ENCODE data around the gene FOXA2. TPM values are rescaled to one million over a fixed set of nuclear protein-coding genes. Genes with fewer than 3 reads are reported as not detected.
"Not testable (repeated sequence)": the region's sequence is repeated elsewhere in the genome, so short reads cannot be mapped to it uniquely, and the experiment has no call there.

The FOXA2 gene
- not detected in 2 replicates for total RNA-seq

DNA sequence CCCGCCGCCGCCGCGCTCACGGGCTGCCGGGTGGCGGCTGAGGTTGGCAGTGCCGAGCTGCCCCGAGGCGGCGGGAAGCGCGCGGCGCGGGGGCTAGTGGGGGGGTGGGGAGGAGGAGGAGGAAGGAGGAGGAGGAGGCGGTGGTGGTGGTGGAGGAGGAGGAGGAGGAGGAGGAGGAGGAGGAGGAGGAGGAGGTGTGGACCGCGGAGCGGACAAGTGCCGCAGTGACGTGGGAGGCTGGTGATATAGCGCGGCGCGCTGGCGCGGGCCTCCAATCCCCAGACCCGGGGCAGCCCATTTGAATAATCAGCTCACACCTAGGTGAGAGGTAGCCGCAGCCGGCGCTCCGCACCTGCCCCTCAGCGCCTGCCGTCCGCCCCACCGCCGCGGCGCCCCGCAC, at the start of gene FOXA2:
TSS of gene FOXA2 (minus strand) at position 51 of the 400 bp plus-strand sequence. CDS start 294 bp downstream, outside the sequence.
- DNase-seq (ENCODE audit: low read depth in 2 of 2): no peak

DNA sequence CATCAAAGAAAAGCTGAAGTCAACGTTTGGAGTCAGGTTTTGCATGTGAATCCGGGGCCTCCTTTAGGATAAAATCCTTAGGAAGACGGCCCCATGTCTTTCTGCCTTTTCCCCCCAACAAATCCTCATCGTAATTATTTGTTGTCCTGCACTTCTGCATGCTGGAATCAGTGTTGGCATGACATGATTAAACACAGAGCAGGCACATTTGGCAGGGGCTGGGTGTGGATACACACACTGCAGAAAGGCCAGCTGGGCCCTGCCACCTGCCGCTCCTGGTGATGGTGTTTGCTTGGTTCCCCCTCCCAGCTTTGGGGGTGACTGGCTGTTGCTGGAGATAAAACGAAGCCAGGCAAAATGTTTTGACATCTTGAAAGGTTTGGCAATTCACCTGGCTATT, 46.3 kb upstream of the FOXA2 start:
- no peak for DNase-seq (ENCODE audit: low read depth in 2 of 2)

DNA sequence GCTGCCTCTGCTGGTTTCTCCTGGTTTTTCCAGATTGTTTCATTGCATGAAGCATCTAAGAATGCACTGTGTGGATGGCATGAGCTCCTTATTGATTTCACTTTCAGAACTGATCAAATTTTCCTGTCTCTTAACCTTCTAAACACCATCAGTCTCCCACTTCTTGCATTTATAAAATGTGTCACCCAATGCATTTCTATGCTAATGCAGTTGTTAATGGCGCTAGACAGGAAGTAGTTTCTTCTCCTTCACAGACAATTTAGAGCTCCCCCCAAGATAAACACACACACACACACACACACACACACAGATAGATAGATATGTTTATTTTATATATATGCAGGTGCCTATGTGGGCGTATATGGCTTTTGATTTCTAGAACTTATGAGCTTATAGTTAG, 45.6 kb upstream of the FOXA2 start:
- no peak for DNase-seq (ENCODE audit: low read depth in 2 of 2)

DNA sequence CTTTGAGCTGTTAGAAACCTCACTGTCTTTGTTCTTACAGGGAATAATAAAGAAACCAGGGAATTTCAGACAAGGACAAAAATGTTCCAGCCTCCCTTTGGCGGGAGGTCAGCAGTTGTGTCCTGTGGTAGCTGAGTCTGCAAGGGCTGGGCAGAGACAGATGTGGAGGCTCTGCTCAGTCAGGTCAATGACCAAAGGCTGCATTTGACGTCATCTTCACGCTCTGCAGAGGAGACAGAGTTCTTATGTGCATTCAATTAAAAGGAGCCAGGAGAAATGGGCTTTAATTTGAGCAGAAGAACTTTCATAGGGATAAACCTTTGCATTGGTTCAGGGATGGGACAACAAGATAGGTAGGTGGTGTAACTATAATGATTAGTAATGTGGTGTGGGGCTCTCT, 45.1 kb upstream of the FOXA2 start:
- DNase-seq (ENCODE audit: low read depth in 2 of 2): no peak

DNA sequence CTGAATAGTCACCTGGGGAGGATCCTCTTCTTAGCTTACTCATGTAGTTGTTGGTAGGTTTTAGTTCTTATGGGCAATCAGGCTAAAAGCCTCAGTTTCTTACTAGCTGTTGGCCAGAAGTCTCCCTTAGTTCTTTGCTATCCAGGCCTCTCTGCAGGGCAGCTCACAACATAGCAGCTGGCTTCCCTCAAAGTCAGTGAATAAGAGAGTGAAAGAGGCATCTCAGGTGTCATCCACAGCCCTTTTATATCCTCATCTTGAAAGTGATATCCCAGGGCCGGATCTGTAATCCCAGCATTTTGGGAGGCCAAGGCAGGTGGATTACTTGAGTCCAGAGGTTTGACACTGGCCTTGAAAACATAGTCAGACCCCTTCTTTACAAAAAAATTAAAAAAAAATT, 42.1 kb upstream of the FOXA2 start:
- DNase-seq (ENCODE audit: low read depth in 2 of 2): no peak

DNA sequence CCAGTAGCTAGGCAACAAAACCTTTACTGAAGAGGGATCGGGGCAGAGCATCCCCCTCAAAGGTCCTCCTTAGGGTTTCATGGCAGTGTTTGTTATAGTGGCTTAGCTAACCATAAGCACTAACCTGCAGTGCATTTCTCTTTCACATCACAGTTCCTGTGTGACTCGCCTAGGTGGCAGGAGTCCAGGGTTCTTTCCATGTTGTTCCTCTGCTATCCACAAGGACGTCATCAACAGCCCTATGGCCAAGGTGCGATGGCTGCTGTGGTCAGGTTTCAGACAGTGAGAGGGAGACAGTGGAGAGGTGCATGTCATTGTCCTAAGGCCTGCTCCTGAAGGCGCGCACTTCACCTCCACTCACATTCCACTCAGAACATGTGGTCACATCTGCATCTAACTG, 38.8 kb upstream of the FOXA2 start:
- no peak for DNase-seq (ENCODE audit: low read depth in 2 of 2)

DNA sequence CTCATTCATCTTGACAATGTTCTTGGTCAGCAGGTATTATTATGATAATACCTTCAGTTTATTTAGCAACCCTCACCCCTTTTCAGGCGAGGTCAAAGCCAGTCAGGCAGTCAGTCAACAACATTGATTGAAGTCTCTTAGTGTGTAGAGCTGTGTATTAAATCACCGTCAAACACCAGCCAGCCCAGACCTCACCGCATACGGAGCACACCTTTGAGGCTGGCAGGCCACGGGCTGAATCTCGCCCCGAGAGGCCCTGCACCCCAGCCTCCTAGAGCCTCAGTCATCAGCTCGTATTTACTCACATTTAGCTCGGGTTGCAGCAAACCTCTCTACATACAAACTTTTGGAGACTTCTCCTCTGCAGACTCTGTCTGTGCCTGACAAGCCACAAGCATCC, 36.0 kb upstream of the FOXA2 start:
- no peak for DNase-seq (ENCODE audit: low read depth in 2 of 2)

DNA sequence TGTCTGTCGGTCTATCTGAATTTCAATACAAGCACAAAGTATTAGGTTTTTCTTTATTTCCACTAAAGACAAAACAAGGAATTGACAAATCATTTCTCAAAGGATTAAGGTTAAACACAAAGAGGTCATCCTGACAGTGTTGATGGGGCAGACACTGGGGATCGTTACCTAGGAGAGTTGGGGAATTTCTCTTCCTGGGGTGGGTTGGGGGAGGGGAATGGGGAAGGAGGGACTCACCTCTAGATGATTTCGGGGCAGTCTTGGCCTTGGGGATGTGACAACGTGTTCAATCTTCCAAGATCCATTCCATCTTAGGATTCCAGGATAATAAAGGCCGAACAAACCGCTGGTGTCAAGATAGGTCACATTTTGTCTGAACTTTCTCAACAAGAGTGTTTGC, 35.4 kb upstream of the FOXA2 start:
- no peak for DNase-seq (ENCODE audit: low read depth in 2 of 2)

DNA sequence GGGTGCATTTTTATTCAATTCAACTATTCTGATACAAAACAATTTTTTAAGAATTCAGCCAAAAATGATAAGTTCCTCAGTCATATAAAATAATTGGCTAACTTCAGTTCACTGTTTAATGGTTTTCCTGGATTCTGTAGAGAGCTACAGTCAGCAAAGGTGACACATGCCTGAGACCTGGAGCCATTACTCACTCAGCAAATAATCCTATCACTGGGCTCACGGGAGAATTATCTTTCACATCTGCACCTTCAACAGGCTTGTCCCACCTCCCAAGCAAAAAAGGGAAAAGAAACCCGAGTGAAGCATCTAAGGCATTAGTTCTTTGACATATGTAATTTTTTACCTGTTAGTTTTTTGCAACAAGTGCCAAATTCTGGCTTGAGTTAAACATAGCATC, 34.9 kb upstream of the FOXA2 start:
- no peak for DNase-seq (ENCODE audit: low read depth in 2 of 2)

DNA sequence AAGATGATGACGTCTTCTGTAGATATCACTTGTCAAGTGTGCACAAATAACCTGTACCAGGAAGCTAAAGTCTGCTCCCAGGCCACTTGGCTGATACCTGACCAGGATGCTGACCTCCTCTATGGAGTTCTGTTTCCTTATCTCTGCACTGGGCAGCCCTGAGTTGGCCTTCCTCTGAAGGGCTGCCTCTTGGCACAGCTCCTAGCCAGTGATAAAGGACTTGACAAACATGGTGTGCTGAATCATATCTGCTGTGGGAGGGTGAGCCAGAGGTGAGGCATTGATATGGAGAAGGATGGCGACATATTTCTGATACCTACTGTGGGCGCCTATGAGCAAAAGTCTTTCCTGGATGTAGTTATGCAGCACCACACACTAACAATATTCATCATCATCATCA, 32.8 kb upstream of the FOXA2 start:
- DNase-seq (ENCODE audit: low read depth in 2 of 2): no peak

DNA sequence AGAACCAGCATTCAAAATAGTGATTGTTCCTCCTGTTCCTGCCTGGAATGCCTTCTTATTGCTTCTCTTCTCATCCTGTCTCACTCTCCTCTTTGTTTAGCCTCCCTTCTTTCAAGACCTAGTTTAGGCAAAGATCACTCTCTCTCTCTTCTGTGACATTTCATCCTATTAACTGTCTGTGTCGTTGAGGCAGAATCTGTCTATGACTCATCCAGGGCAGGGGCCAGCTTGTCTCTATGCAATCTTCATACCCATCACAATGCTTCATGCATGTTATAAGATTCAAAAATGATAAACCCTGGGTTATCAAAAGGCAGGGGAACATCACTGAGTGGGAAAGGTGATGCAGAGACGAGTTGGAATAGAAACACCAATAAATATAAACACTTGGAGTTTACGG, 32.2 kb upstream of the FOXA2 start:
- no peak for DNase-seq (ENCODE audit: low read depth in 2 of 2)

DNA sequence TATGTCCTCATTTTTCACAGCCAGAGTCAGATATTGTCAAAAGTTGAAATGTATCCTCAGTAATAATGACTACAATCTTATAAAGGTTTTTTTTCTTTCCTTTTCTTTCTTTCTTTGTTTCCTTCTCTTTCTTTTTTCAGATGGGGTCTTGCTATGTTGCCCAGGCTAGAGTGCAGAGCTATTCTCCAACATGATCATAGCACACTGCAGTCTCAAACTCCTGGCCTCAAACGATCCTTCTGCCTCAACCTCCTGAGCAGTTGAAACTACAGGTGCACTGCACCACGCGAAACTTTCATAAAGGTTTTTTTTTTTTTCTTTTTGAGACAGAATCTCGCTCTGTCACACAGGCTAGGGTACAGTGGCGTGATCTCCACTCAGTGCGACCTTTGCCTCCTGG, 31.1 kb upstream of the FOXA2 start:
- no peak for DNase-seq (ENCODE audit: low read depth in 2 of 2)

DNA sequence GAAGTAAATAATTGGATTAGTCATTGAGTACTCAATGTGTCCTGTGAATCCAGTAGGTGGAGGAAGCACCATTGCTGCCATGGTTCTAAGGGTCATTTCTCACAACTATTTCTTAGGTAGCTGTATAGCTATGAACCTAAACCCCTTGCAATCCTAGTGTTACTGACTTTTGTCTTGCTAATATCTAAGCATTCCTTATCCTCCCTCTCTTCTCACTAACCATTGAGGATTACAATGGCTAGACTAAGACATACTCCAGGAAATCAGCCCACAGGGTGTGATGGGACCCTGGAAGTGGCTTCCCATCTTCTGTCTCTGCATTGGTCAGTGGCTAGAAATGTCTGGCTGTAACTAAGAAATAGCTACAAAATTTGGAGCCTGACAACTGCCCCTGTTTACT, 27.3 kb upstream of the FOXA2 start:
- DNase-seq (ENCODE audit: low read depth in 2 of 2): no peak

DNA sequence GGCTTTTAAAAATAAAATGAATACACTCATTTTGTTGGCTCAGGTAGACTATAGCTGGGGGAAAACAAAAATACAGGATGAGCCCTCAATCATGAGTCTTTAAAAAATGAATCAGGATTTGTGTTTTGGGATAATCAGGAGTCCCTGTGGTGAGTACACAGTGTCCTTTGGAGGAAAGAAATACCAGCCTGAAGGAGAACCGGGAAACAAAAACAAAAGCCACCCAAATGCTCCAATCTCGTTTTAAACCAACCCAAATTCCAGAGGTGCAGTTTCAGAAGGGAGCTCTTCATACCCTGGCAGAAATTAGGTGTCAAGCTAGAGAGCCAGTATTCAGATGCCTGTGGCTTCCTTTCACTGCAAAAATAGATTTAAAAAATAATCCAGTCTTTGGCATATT, 23.3 kb upstream of the FOXA2 start:
- DNase-seq (ENCODE audit: low read depth in 2 of 2): no peak

DNA sequence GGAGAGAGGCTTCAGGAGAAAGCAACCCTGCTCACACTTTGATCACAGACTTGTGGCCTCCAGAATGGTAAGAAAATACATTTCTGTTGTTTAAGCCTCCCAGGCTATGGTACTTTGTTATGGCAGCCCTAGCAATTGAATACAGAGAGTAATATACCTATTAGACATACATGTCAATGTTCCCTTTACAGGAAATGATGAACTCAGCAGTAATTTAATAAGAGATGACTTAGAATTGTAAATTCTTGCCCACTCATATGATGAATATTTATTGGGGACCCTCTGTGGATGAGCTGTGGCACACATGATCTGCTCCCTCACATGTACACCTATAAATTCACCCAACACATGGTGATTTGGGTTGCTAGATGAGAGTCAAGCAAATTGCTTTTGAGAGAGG, 20.4 kb upstream of the FOXA2 start:
- DNase-seq (ENCODE audit: low read depth in 2 of 2): no peak

DNA sequence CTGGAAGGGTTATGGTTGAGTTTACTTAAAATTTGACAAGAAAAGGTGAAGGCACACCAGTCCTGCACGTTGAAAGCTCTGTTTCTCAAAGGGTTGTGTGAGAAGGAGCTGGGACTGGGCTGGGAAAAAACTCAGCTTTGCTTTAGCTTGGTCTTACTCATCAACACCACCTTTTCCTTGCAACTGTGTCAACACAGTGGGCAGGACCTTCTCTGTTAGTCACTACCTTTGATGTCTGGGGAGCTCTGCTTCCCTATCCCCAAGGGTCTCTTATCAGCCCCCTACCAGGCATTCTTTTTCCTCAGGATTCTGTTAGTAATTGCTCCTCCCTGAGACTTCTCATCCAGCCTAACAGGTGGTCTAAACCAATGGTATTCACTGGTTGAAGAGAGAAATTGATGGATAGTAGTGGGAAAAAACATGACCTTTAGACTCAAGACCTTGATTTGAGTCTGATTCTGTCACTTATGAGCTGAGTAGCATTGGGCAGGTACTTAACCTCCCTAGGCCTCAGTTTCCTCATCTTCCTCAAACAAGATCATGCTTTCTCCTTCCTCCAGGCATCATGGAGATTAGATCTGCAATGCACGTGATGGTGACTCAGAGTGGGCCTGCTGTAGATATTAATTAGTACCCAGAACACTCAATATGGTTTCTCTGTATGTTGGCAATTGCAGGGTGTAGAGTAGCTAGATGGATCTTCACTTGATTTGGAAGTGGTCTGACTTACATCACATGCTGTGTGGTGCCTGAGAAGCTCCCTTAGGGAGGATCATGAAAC, 17.2 kb upstream of the FOXA2 start:
- no peak for DNase-seq (ENCODE audit: low read depth in 2 of 2)

DNA sequence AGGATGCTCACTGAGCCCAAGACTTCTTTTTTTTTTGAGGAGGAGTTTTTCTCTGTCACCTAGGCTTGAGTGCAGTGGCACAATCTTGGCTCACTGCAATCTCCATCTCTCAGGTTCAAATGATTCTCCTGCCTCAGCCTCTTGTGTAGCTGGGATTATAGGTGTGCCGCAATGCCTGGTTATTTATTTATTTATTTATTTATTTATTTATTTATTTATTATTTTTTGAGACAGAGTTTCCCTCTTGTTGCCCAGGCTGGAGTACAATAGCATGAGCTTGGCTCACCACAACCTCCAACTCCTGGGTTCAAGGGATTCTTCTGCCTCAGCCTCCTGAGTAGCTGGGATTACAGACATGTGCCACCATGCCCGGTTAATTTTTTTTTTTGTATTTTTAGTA, 14.9 kb upstream of the FOXA2 start:
- not testable (repeated sequence) for DNase-seq (ENCODE audit: low read depth in 2 of 2)

DNA sequence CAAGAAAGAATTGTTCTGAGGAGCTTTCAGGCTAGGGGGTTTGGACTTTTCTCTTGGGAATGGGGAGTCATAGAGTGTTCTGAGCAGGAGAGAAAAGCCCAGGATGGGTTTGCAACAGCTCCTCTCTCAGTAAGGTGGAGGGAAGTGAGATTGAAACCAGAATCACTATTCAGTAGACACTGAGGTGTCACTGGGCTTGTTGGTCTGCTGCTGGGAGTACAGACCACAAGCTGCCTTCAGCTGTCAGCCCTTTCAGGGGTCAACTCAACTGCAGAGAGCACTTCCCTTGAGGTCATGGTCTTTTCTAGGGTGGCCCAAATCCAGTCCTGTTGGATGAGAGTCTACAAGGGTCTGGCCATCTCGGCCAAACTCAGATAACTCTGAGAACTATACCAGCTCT, 12.9 kb upstream of the FOXA2 start:
- no peak for DNase-seq (ENCODE audit: low read depth in 2 of 2)

DNA sequence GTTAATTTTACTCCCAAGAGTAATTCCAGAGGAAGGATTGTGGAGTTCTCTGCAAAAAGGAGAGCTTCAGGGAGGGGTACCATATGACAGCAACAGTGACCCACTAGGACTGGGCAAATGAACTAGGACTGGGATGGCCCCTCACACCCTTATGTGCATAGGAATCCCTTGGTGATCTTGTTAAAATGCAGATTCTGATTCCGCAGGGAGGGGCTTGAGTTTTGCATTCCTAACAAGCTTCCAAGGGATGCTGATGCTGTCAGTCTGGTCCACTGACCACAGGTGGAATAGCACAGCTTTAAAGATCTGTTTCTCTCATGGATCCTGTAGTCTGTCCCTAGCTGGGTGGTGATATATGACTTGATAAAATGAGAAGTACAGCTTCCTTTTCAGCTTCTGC, 6.3 kb upstream of the FOXA2 start:
- no peak for DNase-seq (ENCODE audit: low read depth in 2 of 2)

DNA sequence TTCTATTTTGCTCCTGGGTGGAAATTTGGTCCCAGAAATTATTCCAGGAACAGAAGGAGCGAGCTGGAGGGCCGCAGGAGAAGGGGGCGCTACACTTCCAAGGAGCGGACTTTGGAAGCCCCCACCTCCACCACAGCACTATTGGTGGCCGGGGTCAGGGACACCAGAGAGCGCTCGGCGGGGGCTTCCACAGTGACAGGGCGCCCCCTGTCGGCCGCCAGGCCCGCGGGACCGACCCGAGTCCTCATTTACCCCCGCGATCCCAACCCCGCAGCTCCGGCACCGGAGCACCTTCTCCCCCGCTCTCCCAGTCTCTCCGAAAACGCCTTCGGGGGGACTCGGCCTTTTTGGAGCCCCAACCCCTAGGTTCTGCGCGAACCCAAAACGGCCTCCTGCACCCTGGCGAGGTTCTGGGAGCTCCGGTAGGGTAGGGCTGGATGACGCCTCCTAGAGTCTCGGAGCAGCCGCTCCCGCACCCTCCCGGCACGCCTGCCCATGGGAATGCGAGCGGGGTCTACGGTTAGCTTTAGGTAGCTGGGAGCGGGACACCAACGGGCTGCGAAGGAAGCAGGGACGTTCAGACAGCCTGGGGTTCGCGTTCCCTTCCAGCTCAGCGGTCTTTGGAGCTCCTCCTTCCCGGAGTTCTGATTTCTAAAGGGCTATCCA, 2.4 kb upstream of the FOXA2 start:
- peak in 1 of 2 donors; percentile 18 for DNase-seq (ENCODE audit: low read depth in 2 of 2)

DNA sequence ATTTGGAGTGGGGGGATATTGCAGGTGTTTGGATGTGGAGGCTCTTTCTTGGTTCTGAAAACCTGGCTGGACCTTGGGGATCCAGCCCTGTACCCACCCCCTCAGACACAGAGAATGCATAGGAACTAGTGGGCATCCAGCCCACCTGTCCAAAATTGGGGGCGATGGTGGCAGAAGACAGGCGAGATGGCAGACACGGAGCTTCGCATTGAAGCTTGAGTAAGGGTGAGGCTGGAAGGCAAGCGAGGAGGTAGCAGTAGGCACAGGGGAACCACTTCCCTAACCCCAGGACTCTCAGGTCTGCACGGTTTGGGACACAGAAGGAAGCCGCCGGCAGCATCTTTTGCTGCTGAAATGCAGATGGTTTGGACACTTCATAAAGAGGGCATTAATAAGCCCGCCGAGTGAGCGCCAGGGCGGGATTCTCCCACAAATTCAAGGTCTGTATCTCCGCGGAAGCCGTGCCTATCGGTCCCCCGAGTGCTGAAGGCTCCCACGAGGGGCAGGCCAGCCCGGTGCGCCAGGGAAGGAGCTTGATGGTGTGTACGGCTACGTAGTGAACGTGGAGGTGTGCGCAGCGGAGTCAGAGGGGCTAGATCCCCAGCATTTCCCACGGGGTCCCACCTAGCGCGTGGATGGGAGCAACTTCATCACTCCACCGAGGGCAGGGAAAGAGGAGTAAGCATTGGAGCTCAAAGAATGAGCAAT, 1.6 kb upstream of the FOXA2 start:
- DNase-seq (ENCODE audit: low read depth in 2 of 2): no peak

DNA sequence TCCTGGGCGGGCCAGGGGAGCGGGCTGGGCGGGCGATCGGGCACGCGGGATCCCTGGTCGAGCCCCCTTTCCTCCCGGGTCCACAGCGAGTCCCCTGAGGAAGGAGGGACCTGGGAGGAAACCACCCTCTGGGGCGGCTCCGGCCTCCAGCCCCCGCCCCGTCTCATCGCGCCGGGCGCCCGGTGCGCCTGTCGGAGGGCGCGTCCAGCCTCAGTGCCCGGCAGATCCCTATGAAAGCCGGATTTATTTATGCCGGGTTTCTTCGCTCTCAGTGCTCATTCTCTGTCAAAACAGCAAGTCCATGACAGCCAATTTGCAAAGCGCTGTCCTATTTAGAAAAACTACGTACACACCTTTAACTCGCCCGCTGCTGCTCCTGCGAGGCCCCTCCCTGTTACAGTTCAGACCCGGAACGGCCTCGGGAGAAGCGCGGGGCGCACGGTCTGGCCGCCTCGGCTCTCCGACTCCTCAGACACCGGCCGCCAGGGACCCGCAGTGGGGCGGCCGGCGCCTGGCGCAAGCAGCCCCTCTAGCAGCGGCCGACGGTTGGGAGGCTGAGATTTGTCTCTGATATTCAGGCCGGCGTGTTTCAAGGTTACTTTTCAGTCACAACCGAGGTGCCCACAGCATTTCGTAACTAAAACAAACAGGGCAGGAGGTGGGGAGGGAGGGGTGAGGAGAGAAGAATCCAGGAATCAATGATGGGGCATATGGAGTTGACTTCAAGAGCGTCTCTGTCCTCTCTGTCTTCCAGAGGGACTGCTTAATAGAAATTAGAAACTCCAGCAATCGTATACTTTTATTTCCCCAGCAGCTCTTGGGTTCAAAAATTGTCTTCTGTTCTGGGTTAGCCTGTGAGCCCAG, 782 bp upstream of the FOXA2 start:
- no peak for DNase-seq (ENCODE audit: low read depth in 2 of 2)

All from lung microvascular endothelial cell (primary cell).